GM19023 (cell line): ENCODE measurements around the gene RASAL1.

Experiments
- ATAC-seq: cut with Tn5 transposase; IDR thresholded peaks from one replicate; pipeline ENCODE4 v1.9.1; 2021; ENCODE audit warnings: mild to moderate bottlenecking, moderate library complexity; ENCODE audit not compliant: unreplicated experiment

RASAL1 gene

GRCh38 chr12:113135178-113136127 lies at the start of gene RASAL1:
RASAL1 (minus strand) TSS chr12:113135761; CDS start chr12:113135462, 299 bp downstream.
- ATAC-seq = no peak

DNA sequence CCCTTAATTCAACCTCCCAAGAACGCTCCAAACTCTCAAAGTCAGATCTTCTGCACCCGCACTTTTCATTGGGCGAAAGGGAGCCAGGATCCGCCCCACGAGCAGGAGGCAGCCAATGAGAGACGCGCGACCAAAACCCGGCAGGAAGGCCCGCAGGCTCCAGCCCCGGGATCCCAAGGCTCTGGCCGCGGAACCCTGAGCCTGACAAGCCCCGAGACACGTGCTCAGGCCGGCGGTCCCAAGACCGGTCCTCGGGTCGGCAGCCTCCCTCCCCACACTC lies 49.3 kb upstream of the RASAL1 start:
- ATAC-seq = peak; percentile 83

DNA sequence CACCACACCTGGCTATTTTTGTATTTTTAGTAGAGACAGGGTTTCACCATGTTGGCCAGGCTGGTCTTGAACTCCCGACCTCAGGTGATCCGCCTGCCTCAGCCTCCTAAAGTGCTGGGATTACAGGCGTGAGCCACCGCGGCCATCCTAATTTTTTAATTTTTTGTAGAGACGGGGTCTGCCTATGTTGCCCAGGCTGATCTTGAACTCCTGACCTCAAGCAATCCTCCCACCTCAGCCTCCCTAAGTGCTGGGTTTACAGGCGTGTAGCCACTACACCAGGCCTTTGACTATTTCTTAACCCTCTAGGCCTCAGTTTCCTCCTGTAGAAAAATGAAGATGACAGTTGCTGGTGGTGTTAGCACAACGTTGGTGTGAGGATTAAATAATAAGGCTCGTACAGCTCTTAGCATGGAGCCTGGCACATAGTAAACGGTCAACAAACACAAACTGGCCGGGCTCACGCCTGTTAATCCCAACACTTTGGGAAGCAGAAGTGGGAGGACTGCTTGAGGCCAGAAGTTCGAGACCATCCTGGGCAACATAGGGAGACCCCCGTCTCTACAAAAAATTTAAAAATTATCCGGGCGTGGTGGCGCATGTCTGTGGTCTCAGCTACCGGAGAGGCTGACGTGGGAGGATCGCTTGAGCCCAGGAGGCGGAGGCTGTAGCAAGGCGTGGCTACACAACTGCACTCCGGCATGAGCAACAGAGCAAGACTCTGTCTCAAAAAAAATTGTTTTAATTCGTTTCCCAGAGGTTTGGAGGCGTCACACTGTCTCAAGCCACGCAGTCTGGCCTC lies 48.7 kb upstream of the RASAL1 start:
- ATAC-seq = peak; percentile 55

DNA sequence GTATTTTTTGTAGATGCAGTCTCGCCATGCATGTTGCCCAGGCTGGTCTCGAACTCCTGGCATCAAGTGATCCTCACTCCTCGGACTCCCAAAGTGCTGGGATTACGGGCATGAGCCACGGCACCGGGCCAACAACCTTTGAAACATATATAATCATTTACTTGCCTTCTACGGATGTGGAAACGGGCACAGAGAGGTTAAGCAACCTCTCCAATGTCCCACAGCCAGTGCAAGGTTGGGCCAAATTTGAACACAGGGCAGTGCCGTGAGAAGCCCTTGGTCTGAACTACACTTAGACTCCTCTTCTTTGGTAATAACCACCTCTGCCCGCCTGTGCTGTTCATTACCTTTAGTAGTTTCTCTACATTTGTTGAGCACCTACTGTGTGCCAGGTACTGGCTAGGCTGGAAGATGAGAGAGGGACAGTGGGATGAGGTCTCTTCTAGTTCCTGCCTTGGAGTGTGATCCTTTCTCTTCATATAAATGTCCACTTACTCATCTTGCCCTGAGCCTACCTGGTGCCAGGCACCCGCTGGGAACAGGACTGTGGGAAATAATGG lies 47.5 kb upstream of the RASAL1 start:
- no peak for ATAC-seq

- ATAC-seq = no peak
Measured at GRCh38 chr12:113181975-113182374, 46.4 kb upstream of the RASAL1 start.

GRCh38 chr12:113180333-113180732 lies 44.8 kb upstream of the RASAL1 start:
- no peak for ATAC-seq

- ATAC-seq = no peak
Measured at GRCh38 chr12:113179023-113179422, 43.5 kb upstream of the RASAL1 start.

DNA sequence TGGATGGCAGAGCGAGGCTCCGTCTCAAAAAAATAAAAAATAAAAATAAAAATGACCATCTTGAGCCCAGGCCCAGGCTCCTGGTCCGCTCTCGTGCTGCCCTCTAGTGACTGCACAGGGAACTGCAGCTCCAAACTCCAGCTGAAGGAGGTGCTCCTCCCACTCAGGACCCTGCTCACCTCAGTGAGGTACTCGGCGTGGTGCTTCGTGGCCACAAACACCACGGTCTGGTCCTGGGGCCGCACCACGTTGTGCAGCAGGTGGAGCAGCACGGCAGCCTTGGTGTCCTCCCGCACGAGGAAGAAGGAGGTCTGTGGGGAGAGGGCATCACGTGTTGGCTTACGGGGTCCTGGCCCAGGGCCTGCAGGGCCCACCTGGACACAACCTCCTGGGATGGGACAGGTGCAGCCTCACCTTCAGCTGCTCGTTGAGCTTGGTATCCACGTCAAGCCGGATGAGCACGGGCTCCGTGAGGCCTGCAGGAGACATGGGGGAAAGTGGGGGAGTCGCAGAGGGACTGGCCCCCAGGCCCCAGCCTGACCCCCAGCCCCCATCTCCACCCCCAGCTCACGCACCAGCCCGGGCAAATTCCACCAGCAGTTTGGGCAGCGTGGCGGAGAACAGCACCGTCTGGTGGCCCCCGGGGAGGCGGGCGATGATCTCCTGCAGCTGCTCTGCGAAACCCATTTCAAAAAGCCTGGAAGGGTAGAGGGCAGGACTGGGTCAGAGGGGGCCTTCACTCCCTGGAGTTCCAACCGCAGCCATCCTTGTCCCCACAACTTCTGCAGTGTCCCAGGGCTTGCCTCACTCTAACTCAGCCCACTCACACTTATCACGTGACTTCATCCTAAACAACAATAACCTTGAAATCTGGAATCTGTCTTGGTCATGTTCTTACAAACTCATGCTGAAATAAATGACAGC lies 39.2 kb upstream of the RASAL1 start:
- ATAC-seq = no peak

DNA sequence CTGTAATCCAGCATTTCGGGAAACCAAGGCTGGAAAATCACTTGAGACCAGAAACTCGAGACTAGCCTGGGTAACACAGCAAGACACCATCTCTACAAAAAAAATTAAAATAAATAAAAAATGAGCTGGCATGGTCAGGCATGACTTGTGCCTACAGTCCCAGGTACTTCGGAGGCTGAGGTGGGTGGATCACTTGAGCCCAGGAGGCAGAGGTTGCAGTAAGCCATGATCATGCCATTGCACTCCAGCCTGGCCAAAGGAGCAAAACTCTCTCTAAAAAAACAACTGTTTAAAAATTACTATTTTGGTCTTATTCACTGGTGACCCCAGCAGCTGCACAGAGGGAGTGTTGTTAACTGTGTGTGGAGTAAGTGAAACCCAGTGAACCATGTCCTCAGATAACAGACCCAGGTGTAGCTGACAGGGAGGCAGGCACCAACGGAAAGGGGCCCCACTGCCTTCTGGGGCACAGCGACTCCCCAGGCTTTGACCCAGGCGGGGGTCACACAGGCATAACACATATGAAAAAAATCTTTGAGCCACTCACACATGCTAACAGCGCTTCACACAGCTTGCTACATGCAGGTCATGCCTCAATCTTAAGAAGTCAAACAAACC lies 37.6 kb upstream of the RASAL1 start:
- peak; percentile 73 for ATAC-seq

GRCh38 chr12:113172185-113172584 lies 36.6 kb upstream of the RASAL1 start:
- no peak for ATAC-seq

DNA sequence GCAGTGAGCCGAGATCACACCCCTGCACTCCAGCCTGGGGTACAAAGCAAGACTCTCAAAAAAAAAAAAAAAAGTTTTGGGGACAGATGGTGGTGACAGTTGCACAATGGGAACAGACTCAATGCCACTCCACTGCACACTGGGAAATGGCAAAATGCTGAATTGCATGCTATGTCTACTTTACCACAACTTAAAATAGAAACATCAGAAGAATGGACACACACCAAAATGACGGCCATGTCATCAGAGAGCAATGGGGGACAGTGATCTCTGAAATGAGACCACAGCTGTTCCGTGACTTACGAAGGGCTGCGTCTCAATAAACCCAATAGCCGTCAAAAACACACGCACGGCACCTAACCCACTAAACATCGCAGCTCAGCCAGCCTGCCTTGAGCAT lies 36.0 kb upstream of the RASAL1 start:
- no peak for ATAC-seq

DNA sequence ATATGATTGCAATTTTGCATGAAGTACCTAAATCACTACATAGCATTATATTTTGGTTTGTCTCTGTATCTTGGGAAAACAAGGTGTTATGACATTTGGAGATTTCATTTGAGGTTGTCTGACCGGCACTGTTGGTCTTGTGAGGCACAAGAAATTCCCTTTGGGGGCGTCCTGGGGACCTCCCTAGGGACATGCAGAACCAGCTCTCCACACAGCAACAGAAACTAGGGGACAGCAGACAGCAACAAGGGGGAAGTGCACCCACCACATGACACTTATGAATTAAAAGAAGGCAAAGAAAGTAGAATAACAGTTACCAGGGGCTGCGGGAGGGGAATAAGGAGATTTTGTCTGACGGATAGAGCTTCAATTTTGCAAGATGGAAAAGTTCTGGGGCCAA lies 35.4 kb upstream of the RASAL1 start:
- ATAC-seq = no peak

DNA sequence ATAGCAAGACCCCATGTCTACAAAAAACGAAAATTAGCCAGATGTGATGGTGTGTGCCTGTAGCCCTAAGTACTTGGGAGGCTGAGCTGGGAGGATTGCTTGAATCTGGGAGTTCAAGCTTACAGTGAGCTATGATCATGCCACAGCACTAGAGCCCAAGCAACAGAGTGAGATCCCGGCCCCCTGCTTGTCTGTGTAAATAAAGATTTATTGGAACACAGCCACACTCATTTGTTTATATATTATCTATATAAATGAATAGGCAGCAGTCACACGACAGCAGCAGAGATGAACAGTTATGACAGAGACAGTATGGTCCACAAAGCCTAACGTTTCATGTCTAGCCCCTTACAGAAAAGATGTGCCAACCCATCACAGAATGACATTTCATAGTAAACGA lies 34.9 kb upstream of the RASAL1 start:
- no peak for ATAC-seq

- no peak for ATAC-seq
Measured at GRCh38 chr12:113169697-113170096, 34.1 kb upstream of the RASAL1 start.

DNA sequence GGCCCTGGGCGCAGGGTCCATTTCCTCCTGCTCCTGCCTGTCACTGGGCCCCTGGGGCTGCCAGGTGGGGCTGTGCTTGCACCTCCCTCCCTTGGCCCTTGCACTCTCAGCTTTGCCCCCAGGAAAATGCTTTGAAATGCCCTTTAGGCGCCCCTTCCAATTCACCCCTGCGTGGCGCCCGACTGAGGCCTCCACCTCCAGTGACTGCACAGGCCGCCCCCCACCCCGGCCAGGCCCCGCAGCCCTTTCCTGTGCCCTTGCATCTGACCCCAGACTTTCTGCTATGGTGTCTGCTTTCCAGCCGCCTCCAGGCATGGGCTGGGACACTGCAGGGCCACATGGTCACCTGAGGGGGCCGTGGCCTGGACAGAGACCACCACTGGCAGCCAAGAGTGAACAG lies 32.3 kb upstream of the RASAL1 start:
- ATAC-seq = no peak

GRCh38 chr12:113165521-113166450 lies 30.2 kb upstream of the RASAL1 start:
- ATAC-seq = no peak

DNA sequence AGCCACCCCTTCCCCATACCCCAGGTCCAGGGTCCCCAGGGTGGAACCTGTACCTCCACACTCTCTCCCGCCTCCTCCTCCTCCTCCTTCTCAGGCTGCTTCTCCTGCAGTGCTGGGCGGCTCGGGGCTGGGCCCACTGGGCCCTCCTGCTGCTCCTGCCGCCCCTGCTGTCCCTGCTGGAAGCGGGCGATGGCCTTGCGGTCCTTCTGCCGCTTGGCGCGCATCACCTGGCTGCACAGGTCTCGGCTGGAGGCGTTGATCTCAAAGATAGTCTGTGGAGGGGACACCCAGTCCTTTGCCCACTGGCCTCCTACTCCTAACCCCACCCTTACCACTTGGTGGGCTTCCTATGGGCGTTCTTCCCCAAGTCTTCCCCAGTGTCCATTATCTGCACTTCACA lies 28.5 kb upstream of the RASAL1 start:
- ATAC-seq = no peak

DNA sequence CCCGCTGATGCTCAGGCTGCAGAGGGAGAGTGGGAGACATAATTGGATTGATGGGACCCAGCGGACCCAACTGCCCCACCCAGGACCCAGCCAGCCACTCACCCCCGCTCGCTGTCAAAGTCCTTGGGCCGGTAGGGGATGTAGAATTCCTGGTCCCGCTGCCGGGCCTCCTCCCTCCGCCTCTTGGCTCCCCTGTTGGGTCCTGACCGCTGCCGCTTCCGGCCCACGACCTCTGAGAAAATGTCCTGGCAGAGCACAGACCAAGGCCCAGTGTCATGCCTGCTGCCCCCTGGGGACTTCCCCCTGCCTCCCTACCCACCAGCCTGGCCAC lies 27.4 kb upstream of the RASAL1 start:
- no peak for ATAC-seq
